HG02938 (cell line): ENCODE measurements around the gene DGKH.
"Not testable (repeated sequence)": the region's sequence is repeated elsewhere in the genome, so short reads cannot be mapped to it uniquely, and the experiment has no call there.

Source experiments
- ATAC-seq: cut with Tn5 transposase; IDR thresholded peaks from one replicate; pipeline ENCODE4 v1.9.1; 2021; ENCODE audit warnings: mild to moderate bottlenecking, moderate library complexity; ENCODE audit not compliant: unreplicated experiment

DGKH gene

DNA sequence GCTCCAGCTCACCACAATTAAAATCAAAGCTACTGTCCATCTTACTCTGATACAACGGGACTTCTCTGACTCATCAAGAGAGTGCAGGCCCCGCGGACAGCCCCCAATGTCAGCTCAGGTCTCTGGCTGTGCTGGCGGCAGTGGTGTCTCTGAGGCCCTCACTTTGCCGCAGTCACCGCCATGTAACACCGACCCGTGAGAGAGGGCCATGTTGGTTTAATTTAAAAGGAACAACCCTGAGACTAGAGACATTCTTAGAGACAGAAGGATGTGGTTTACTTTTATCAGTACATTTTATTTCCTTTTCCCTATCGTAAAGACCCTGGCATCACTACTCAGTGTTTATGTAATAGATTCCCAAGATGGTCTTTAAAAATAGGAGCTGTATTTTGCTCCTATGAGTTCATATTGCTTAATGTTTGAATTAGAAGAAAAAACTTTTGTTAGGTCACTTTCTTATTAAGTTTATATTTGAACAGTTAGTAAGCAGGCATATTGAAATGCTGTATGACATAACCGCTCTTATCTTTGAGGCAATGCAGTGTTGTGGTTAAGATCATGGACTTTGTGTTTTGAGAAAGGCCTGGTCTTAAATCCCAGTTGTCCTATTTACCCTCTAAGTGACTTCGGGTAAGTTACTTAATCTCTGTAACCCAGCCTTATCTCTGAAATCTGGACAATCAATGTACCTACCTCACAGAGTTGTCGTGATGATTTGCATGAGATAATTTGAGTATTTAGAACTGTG lies 23.4 kb downstream of the DGKH start:
- ATAC-seq, result no peak

DNA sequence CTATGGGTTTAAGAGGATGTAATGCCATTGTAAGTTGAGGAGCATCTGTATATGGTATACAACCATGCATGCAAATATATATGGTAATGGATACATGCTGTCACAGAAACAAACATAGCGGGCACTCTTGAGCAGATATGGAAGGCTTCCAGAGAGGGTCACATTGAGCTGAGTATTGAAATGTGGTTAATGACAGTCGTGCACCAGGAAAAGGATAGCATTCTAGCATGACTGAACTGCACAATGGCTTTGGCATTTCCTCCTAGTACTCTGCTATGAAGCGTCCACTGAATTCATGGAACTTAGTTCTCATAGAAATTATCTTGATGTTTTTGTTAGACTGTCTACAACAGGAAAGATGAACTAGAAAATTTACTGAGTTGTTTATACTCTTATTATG lies 25.2 kb downstream of the DGKH start:
- ATAC-seq, result no peak

DNA sequence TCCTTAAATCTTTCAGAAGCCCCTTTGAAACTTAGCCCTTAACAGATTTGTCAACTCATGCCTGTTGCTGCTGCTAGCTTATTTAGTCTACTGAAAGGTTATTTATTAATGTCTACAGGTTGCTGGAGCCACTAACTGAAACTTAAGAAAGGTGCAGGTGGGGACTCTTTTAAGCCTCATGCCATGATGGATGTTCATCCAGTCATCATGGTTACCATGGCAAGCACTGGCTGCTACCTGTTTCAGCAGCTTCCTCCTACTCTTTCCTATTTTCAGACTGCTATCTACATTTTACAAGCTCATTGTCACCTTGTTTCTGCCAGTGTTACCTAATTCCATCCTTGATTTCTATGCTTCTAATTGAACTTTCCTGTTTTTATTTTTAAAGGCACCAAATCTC lies 27.1 kb downstream of the DGKH start:
- peak; percentile 72 for ATAC-seq

DNA sequence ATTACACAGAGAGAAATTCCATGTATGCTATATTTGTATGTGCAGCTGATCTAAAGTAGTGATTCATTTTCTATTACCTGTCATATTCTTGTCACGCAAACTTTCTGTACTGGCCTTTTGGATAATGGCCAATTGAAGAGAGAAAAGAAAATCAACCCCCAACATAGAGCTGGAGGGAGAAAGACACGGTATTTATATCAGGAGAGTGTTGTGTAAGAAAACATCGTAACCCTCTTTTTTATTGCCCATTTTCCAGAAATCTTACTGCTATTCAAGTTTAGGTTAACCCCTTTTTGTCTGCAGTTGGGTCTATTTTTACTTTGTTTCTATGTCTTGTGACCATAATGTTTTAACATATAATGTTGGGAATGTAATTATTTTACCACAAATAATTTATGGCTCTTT lies 27.9 kb downstream of the DGKH start:
- no peak for ATAC-seq

DNA sequence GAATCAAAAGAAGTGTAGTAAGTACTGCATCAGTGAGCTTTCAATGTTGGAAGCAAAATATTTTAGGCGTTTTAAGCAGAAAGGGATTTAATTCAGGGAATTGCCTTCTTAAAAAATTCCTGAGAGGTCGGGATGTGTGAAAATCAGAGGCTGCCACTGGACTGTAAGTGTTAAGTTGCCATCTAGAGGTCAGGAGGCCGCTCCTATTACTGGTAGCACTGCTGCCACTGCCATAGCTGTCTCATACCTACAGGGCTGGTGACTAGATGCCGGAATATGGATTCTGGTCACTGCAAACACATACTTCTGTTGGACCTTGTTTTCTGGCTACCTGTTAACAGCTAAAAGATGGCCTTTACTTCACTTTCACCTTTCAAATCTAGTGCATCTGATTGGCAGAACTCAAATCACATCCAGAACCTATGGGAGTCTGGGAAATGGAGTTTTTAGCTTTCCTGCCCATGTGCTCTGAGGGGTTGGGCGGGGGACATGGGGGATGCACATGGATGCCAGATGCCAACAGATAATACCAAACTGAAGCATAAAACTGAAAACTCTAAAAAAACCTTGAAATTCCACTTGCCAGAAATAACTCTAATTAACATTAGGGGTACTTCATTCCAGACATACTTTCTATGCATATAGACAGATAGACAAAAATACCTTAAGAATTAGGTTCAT lies 29.8 kb downstream of the DGKH start:
- ATAC-seq, result no peak

DNA sequence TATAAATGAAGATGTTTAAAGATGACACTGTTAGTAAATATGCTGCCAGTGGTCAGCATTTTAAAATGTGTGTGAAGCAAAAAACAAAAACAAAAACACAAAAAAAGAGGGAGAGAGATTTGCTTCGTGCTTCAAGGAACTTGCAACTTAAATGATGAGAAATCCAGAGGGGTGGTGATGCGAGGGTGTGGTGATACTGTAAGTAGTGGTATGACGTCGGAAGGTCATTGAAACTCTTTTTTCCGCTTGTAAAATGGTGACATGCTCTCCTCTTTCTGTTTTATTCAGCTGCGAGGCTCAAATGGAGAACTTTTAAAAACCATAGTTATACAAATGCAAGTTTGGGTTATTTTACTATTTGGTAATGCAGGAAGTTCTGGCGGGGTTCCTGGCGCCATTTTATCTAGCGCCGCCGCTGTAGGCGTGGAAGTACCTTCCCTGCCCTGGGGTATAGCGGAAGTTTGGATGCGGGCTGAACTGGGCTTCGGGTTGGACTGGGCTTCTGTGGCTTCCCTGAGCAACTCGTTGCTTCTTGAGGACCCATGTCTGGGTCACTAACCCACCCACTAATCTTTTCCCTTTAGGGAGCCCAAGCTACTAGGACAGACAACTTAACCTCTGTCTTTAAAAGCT lies 34.8 kb downstream of the DGKH start:
- ATAC-seq, result no peak

DNA sequence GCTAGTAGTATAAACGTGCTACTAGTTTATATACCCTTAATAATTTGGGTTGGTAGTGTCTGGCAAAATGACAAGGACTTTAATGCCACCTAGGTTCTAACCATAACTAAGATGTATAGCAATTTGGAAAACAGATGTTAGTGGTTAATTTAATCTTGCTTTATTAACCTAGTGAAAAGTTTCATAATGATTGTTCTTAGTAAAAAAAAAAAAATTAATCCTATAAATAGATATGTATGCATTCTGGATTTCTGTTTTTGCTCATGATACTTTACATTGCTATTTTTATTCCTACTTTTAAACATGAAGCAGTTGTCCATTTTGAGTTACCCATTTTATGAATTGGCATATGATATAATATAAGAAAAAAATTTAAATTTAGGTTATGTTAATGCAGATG lies 36.3 kb downstream of the DGKH start:
- ATAC-seq, result no peak

DNA sequence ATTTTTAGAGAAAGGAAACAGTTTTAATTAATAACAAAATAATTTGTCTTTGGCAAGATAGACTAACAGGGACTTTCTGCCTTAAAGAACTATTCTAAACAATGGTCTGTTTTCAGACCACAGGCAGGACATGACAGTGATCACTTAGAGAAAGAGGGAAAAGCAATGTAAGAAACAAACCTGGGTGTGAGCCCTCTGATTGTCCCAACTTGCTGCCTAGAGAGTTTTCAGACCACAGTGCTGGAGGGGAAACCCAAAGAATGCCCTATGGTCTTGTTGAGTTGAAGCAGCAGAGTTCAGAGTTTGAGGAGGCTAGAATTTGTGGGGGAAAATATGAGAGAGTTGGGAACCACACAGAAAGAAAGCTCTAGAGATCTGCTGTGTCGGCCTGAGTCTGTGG lies 38.1 kb downstream of the DGKH start:
- ATAC-seq, result no peak

DNA sequence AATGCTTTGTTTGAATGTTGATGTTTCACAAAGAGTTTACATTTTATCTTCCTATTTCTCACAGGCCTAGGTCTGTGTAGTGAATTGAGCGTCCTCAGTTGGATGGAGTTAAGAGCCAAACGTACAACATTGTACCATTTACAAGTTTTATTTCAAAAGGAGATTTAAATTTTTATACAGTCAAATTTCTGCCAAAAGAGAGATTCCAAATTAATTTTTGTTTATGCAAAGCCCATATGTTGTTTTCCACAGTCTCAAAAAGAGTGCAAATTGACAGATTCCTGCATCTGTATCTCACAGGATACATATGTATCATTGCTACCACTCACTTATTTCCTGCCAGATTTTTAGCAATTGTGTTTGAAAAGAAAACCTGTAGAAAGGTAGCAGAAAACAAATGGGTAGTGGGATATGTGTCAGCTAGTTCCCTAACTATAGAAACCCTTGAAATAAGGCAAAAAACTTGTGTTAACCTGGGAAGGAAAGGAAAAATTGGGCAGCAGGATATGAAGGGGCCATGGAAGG lies 46.1 kb downstream of the DGKH start:
- ATAC-seq, result no peak

DNA sequence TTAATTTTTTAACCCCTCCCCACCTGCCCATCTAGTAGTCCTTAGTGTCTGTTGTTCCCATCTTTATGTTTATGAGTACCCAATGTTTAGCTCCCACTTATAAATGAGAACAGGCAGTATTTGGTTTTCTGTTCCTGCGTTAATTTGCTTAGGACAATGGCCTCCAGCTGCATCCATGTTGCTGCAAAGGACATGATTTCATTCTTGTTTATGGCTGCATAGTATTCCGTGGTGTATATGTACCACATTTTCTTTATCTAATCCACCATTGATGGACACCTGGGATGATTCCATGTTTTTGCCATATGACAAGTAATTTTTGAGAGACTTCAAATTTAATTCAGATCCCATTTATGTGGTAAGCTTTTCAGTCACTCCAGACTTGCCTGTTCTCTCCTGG lies 47.8 kb downstream of the DGKH start:
- ATAC-seq, result not testable (repeated sequence)

DNA sequence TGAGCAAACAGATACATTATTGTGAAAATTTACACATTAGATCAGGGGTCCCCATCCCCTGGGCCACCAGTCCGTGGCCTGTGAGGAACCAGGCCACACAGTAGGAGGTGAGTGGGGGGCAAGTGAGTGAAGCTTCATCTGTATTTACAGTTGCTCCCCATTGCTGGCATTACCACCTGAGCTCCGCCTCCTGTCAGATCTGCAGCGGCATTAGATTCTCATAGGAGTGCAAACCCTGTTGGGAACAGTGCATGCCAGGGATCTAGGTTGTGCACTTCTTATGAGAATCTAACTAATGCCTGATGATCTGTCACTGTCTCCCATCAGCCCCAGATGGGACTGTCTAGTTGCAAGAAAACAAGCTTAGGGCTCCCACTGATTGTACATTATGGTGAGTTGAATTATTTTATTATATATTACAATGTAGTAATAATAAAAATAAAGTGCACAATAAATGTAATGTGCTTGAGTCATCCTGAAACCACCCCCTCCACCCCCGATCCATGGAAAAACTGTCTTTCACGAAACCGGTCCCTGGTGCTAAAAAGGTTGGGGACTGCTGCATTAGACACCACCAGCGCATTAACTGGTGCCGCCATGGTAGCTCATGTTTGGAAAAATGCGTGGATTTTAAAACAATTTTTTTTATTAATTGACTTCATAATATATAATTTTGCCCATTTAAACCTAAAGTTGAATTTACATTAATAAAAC lies 51.7 kb downstream of the DGKH start:
- no peak for ATAC-seq

DNA sequence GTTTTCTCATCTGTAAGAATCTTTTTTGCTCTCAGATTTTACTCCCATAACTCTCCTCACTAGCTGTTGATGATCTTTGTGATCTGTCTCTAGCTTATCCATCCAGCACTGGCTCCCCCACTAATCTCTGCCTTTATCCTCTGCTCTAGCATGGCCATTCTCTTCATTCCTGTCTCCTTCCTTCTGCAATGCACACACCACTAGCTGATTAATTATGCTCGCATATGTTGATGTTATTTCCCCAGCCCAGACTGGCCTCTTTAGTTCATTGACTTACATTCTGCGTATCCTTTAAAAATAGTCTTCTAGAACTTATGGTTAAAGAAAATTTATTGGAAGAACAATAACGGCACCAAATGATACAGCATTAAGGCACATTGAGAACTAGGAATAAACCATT lies 52.5 kb downstream of the DGKH start:
- ATAC-seq, result no peak

DNA sequence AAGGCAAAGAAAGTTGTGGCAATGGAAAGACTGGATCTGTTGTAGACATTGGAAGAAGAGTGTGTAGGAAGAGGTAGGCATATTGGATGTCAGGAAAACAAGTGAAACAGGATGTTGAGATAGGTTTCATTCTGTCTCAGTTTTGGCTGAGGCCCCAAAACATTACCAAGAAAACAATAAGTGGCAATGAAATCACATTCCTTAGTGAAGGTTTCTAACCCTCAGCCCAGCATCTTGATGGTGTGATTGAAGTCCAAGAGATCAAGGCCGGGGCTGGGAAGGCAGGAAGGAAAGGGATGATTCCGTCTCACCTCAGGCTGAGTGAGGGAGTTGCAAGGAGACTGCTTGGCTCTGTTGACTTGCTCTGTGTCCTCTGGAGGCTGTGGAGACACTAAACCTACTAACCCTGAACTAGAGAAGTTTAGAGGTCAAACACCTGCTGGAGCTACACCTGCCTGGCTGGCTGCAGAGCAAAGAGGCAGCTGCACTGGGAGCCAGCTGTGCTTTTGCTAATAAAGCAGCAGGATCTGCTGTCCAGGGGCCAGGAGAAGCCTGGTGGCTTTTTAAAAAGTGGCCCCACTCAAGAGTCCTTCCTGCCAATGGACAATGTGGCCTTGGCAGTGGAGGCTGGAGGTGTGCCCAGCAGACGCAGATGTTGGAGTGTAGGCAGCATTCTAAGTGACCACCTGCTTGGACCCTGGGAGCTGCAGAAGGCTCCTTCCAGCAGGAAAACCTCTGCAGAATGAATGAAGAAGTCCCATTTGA lies 53.6 kb downstream of the DGKH start:
- ATAC-seq, result no peak

DNA sequence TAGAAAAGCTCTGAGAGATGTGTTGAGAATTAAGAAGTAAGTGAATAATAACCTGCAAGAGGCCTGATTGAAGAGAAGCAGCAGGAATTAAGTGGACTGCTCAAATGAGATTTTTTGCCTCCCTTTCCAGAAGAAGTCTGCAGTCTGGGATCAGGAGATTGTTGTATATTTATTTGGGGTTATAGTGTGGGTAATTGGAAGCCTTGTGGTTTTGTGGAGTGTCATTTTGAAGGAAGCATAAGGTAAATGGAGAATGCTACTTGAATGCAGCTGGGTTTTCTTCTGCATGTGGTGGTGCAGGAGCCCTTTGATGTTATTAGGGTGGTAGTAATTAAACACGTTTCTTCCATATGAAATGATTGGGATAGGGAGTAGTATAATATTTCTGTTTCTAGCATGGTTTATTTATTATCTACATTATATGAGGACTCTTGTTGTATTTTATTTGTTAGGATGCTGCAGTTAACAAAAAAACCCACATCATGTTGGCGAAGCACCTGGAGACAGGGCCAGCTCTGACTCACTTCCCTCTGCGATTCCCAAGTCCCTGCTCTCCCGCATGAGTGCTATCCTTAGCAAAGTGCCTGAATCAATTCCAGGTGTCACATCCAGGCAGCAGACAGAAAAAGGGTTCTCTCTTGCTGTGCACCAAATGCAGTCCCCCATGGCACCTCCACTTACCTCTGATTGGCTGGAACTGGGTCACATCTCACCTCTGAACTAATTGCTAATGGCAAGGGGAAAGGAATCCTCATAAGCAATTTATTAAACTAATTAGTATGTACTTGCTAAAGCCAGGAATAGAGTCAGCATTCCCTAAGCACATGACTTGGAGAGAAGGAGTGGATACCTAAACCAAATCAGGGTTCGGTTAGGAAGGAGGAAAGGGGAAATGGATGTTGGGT lies 54.8 kb downstream of the DGKH start:
- ATAC-seq, result no peak

DNA sequence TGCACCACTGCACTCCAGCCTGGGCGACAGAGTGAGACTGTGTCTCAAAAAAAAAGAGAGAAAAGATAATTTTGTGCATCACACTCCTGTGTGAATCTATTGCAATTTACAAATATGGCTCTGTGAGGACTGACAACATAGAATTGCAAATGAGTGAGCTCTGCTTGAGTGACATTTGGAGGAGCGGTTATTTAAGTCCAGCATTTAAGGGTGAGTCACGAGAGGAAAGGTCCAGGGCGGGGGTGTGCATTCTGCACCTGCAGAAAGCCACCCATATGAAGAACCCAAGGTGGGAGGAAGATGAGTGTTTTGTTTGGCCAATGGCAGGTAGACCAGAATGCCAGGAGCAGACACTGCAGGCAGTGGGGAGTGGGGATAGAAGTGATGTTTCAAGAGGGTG lies 58.5 kb downstream of the DGKH start:
- ATAC-seq, result no peak

DNA sequence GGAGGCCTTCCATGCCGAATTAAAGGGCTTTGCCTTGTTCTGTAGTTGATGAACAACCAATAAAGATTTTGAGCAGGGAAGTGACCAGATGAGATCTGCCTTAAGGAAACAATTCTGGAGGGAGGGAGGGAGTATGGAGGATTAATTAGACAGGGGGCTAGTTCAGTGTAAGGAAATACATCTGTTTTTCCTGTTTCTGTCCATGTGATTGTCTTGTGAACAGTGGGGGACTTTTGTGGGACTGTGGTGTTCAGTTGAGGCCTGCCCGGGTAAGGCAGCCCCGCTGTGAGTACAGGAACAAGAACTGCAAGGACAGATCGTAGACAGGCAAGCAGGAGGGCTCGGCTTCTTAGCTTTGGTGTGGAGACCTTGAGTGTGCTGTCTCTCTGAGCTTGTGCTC lies 59.0 kb downstream of the DGKH start:
- no peak for ATAC-seq

DNA sequence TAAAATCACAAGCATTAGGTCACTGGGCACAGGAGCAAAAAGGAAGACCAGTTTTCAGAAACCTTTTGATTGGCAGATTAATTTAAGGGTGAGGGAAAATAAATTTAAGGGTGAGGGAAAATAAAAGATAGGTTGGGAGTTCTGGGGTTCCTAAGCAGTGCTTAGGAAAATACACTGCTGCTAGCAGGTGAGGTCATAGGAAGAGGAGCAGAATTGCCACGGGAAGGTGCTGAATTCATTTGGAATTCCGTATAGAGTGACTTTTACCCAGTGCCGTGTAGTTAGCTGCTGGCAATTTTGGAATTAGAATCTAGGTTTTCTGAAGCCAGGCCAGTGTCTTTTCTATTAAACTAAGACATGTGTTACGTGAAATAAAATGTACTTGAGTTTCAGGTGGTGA lies 59.8 kb downstream of the DGKH start:
- ATAC-seq, result no peak

DNA sequence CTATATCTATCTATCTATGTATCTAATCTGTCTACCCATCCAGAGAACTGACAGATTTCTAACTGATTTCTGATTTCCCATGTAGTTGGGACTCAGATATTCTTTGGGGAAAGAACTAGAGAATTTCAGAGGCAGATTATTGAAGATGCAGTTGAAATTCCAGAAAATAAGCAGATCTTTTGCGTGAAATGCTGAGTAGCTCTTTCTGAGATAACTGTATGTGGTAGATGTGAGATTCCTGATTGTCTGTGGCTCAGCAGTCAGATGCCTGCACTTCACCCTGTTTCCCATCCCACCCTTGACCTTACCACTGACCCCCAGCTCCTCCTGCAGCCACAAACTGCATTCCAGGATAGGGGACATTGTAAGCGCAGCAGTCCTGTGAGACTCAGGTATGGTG lies 61.5 kb downstream of the DGKH start:
- ATAC-seq, result no peak

DNA sequence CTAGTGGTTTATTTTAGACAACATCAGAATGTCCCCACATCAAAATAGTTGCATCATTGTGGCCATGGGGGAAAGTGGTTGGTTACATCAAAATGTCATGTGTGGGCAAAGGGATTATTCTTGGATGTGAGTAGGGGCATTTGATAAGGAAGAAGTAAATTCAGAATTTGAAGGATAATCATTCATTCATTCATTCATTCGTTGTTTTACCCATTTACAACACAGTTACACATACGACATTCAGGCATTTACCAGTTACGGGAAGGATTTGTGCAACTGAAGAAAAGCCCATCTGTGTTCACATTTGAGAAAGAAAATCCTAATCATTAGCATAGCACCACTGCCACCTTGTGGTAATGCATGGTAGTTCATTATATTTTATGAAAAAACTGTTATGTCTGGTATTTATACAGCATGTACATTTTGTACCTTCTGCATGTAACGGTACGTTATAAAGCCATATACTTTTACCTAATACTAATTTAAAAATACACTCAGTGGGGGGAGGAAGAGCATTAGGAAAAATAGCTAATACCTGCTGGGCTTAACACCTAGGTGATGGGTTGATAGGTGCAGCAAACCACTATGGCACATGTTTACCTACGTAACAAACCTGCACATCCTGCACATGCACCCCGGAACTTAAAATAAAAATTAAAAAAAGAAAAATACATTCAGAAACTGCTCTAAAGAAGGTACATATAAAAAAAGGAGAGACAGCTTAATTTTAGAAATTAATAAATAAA lies 62.1 kb downstream of the DGKH start:
- no peak for ATAC-seq
